OCI-LY7 (cell line): ENCODE data around the gene FAHD2A. TPM values are rescaled to one million over a fixed set of nuclear protein-coding genes. Genes with fewer than 3 reads are reported as not detected.

Experiments used
- BruUV-seq: library from RNA; stranded (reverse); fragments of 400-500 nt; replicated peaks from 2 replicates; lab custom pipeline; 2021; lab: Mats Ljungman, UMichigan
- CTCF ChIA-PET: fragments of 300-600 bp; sonication (Branson Sonifier 250); formaldehyde crosslinking; loops from one replicate; lab custom pipeline; 2022; ENCODE audit warnings: antibody characterized with exemption; ENCODE audit not compliant: unreplicated experiment; lab: Charles Lee
- POLR2A ChIA-PET: fragments of 300-600 bp; sonication (Branson Sonifier 250); formaldehyde crosslinking; loops from one replicate; lab custom pipeline; 2022; ENCODE audit warnings: antibody characterized with exemption; lab: Charles Lee
- DNase-seq: peaks from one replicate; pipeline ENCODE4 v3.0.0-alpha.2; 2015; ENCODE audit warnings: low spot score
- H2AFZ ChIP-seq: fragments of 200-600 bp; sonication (generic), shearing (Covaris generic); 2 replicates; pipeline ENCODE4 v1.6.1; 2014; ENCODE audit warnings: mild to moderate bottlenecking, antibody characterized with exemption, low read length, moderate library complexity
- H3K27ac ChIP-seq: fragments of 200-600 bp; sonication (generic); 2 replicates; pipeline ENCODE4 v1.5.1; 2014; ENCODE audit warnings: mixed run types, low read depth, mild to moderate bottlenecking, moderate library complexity, low read length, inconsistent platforms; ENCODE audit not compliant: poor library complexity, severe bottlenecking
- H3K36me3 ChIP-seq: fragments of 200-600 bp; sonication (generic); 2 replicates; pipeline ENCODE4 v1.6.1; 2014; ENCODE audit warnings: mild to moderate bottlenecking, antibody characterized with exemption, low read length, moderate library complexity, mixed read lengths; ENCODE audit not compliant: insufficient read depth
- H3K4me1 ChIP-seq: fragments of 200-600 bp; sonication (generic); 2 replicates; pipeline ENCODE4 v1.5.1; 2014; ENCODE audit warnings: mild to moderate bottlenecking, low read length; ENCODE audit not compliant: insufficient read depth, poor library complexity, severe bottlenecking
- H3K4me2 ChIP-seq: fragments of 200-600 bp; sonication (generic); 2 replicates; pipeline ENCODE4 v1.6.1; 2014; ENCODE audit warnings: mild to moderate bottlenecking, low read length
- H3K4me3 ChIP-seq: fragments of 200-600 bp; sonication (generic); 2 replicates; pipeline ENCODE4 v1.5.1; 2014; ENCODE audit warnings: mild to moderate bottlenecking, low read depth, low read length; ENCODE audit not compliant: poor library complexity, severe bottlenecking
- H3K79me2 ChIP-seq: fragments of 200-600 bp; sonication (generic); 2 replicates; pipeline ENCODE4 v1.6.1; 2016; ENCODE audit warnings: low read depth, mild to moderate bottlenecking, low read length, moderate library complexity, mixed read lengths; ENCODE audit not compliant: insufficient read depth
- H3K9me2 ChIP-seq: fragments of 200-600 bp; sonication (generic); 2 replicates; pipeline ENCODE4 v1.6.1; 2016; ENCODE audit warnings: mild to moderate bottlenecking, low read length, mixed read lengths; ENCODE audit not compliant: insufficient read depth
- H3K9me3 ChIP-seq: fragments of 200-600 bp; sonication (generic); 2 replicates; pipeline ENCODE4 v1.6.1; 2014; ENCODE audit warnings: mild to moderate bottlenecking, mixed run types, low read length, mixed read lengths
- H4K20me1 ChIP-seq: fragments of 200-600 bp; sonication (generic); 2 replicates; pipeline ENCODE4 v1.6.1; 2014; ENCODE audit warnings: mild to moderate bottlenecking, antibody characterized with exemption, low read length, moderate library complexity, mixed read lengths; ENCODE audit not compliant: insufficient read depth
- CTCF ChIP-seq: fragments of 200-600 bp; sonication (generic); conservative IDR thresholded peaks from 2 replicates; pipeline ENCODE4 v1.5.1; 2014; ENCODE audit warnings: mild to moderate bottlenecking, antibody characterized with exemption, low read length, moderate library complexity, mixed read lengths
- EZH2phosphoT487 ChIP-seq: fragments of 200-600 bp; sonication (generic); IDR thresholded peaks from 2 replicates; pipeline ENCODE4 v1.6.1; 2018; ENCODE audit warnings: low read depth, borderline replicate concordance, mild to moderate bottlenecking, mixed run types, antibody characterized with exemption, low read length, moderate library complexity, mixed read lengths
- intact Hi-C: fragments of 100-400 bp; cut with micrococcal nuclease; formaldehyde crosslinking; loops from one replicate; pipeline ENCODE4 v1.10.0; 2022; ENCODE audit not compliant: unreplicated experiment
- total RNA-seq, 2 experiments: library from RNA; depleted of rRNA in 1 of 2; stranded (reverse); fragments of >200 nt in 1 of 2; shearing (Covaris generic) in 1 of 2; gene quantifications; 2 replicates each; pipeline ENCODE4 v1.2.3, GENCODE V29; 2014 to 2022

FAHD2A gene
- total RNA-seq, 2 experiments from 2014 or later, result 48.2 to 50.9 TPM

GRCh38 chr2:95387358-95387757, 15.2 kb upstream of the FAHD2A start:
- DNase-seq, result no peak
- Histone ChIP-seq H3K9me2 (no peaks in the 10 kb centered on the region), H4K20me1 (no peaks in the 10 kb centered on the region), H3K27ac (no peak overlapping the region), H3K4me2 (no peak overlapping the region), H2AFZ (no peak overlapping the region), H3K36me3 (no peaks in the 10 kb centered on the region), H3K9me3 (no peaks in the 10 kb centered on the region), H3K79me2 (no peaks in the 10 kb centered on the region), H3K4me3 (no peak overlapping the region), H3K4me1 (no peaks in the 10 kb centered on the region)
- ChIA-PET POLR2A (interaction anchor here (0.7 kb wide), 1 partner anchor 17 kb away, joined by 8 read pairs; no protein-coding TSS in a partner anchor), CTCF (interaction anchor here (0.6 to 1.2 kb wide), 2 partner anchors 15 to 1117 kb away, joined by 3 read pairs; partner anchors contain the start of gene FAHD2A)
- BruUV-seq, result no TSS peak
- intact Hi-C loops, result no loop called here
- no peak for TF ChIP-seq EZH2phosphoT487
- no peak for TF ChIP-seq CTCF

GRCh38 chr2:95388091-95388692, 14.3 kb upstream of the FAHD2A start:
- no peak overlapping the region for H3K27ac ChIP-seq
- ChIA-PET CTCF (interaction anchor here (0.6 to 1.2 kb wide), 2 partner anchors 14 to 1116 kb away, joined by 3 read pairs; partner anchors contain the start of gene FAHD2A), POLR2A (no interaction called here)
- no peaks in the 10 kb centered on the region for H3K79me2 ChIP-seq
- TF ChIP-seq EZH2phosphoT487, result no peak
- TF ChIP-seq CTCF, result no peak
- no peaks in the 10 kb centered on the region for H3K36me3 ChIP-seq
- H2AFZ ChIP-seq, result no peak overlapping the region
- intact Hi-C loops, result no loop called here
- no peaks in the 10 kb centered on the region for H3K9me2 ChIP-seq
- H3K4me1 ChIP-seq, result no peaks in the 10 kb centered on the region
- BruUV-seq, result no TSS peak
- H4K20me1 ChIP-seq, result no peaks in the 10 kb centered on the region
- no peak for DNase-seq
- no peaks in the 10 kb centered on the region for H3K9me3 ChIP-seq
- H3K4me3 ChIP-seq, result no peak overlapping the region
- H3K4me2 ChIP-seq, result no peak overlapping the region

GRCh38 chr2:95388856-95389244, 13.7 kb upstream of the FAHD2A start:
- no peaks in the 10 kb centered on the region for H3K36me3 ChIP-seq
- intact Hi-C loops, result no loop called here
- no peaks in the 10 kb centered on the region for H3K9me3 ChIP-seq
- no peak for TF ChIP-seq EZH2phosphoT487
- no peak for TF ChIP-seq CTCF
- ChIA-PET POLR2A (interaction anchor here (1.0 kb wide), 1 partner anchor 14 kb away, joined by 4 read pairs; the partner anchor contains the start of gene FAHD2A), CTCF (no interaction called here)
- H3K4me3 ChIP-seq, result no peak overlapping the region
- H4K20me1 ChIP-seq, result no peaks in the 10 kb centered on the region
- H3K27ac ChIP-seq, result no peak overlapping the region
- no peaks in the 10 kb centered on the region for H3K79me2 ChIP-seq
- no peaks in the 10 kb centered on the region for H3K4me1 ChIP-seq
- no TSS peak for BruUV-seq
- no peak overlapping the region for H3K4me2 ChIP-seq
- no peak for DNase-seq
- no peak overlapping the region for H2AFZ ChIP-seq
- no peaks in the 10 kb centered on the region for H3K9me2 ChIP-seq
